IMR-90 (cell line): ENCODE measurements around the gene RIOX2. TPM values are rescaled to one million over a fixed set of nuclear protein-coding genes. Genes with fewer than 3 reads are reported as not detected.

Experiments used
- ATAC-seq: fragments of 200-7000 bp; cut with Tn5 transposase; 2 replicates; pipeline ENCODE4 v1.9.1; 2020; ENCODE audit warnings: low read depth, mild to moderate bottlenecking, moderate library complexity
- BruUV-seq: library from RNA; stranded (reverse); fragments of 400-500 nt; replicated peaks from 2 replicates; lab custom pipeline; 2021; lab: Mats Ljungman, UMichigan
- CTCF ChIA-PET: fragments of 300-600 bp; formaldehyde crosslinking; extraction: SDS; loops from one replicate; lab custom pipeline; 2021; ENCODE audit warnings: antibody characterized with exemption; lab: Yijun Ruan, JAX
- POLR2A ChIA-PET: fragments of 300-600 bp; sonication (Branson Sonifier 250); formaldehyde crosslinking; loops from one replicate; lab custom pipeline; 2022; ENCODE audit warnings: antibody characterized with exemption; ENCODE audit not compliant: unreplicated experiment; lab: Charles Lee
- DNase-seq: peaks from one replicate; pipeline ENCODE4 v3.0.0; 2013
- H2AFZ ChIP-seq: replicated peaks from 2 replicates; pipeline ENCODE3; 2013; ENCODE audit warnings: low read length, mild to moderate bottlenecking; ENCODE audit not compliant: poor library complexity
- H2AK5ac ChIP-seq: 2 replicates; pipeline ENCODE4 v1.6.1; 2013; ENCODE audit warnings: low read depth, low read length, inconsistent platforms
- H2AK9ac ChIP-seq: replicated peaks from 2 replicates; pipeline ENCODE3; 2013; ENCODE audit warnings: mild to moderate bottlenecking, low read depth, low read length, moderate library complexity; ENCODE audit not compliant: poor library complexity
- H2BK120ac ChIP-seq: 2 replicates; pipeline ENCODE4 v1.6.1; 2013; ENCODE audit warnings: low read depth, low read length, inconsistent platforms
- H2BK15ac ChIP-seq: 3 replicates; pipeline ENCODE4 v1.6.1; 2013; ENCODE audit warnings: low read depth, low read length, inconsistent platforms
- H2BK20ac ChIP-seq: 2 replicates; pipeline ENCODE4 v1.6.1; 2013; ENCODE audit warnings: low read depth, mild to moderate bottlenecking, inconsistent platforms, low read length, moderate library complexity
- H2BK5ac ChIP-seq: 2 replicates; pipeline ENCODE4 v1.6.1; 2013; ENCODE audit warnings: mild to moderate bottlenecking, low read depth, low read length, inconsistent platforms; ENCODE audit not compliant: poor library complexity, severe bottlenecking
- H3K14ac ChIP-seq: replicated peaks from 2 replicates; pipeline ENCODE4 v1.6.1; 2013; ENCODE audit warnings: low read depth, low read length, inconsistent platforms
- H3K18ac ChIP-seq: 2 replicates; pipeline ENCODE4 v1.6.1; 2013; ENCODE audit warnings: low read depth, low read length, control low read depth
- H3K23ac ChIP-seq: 2 replicates; pipeline ENCODE4 v1.6.1; 2013; ENCODE audit warnings: low read depth, low read length, inconsistent platforms
- H3K27ac ChIP-seq: 2 replicates; pipeline ENCODE4 v1.5.1; 2013; ENCODE audit warnings: mild to moderate bottlenecking, control low read depth, low read length; ENCODE audit not compliant: insufficient read depth
- H3K27me3 ChIP-seq: 2 replicates; pipeline ENCODE4 v1.6.1; 2013; ENCODE audit warnings: low read length; ENCODE audit not compliant: control insufficient read depth, insufficient read depth
- H3K36me3 ChIP-seq: 2 replicates; pipeline ENCODE4 v1.6.1; 2013; ENCODE audit warnings: low read length, mixed read lengths; ENCODE audit not compliant: control insufficient read depth, insufficient read depth
- H3K4ac ChIP-seq: 2 replicates; pipeline ENCODE4 v1.6.1; 2013; ENCODE audit warnings: low read depth, low read length, inconsistent platforms
- H3K4me1 ChIP-seq: 2 replicates; pipeline ENCODE4 v1.6.1; 2013; ENCODE audit warnings: low read length, mixed read lengths; ENCODE audit not compliant: control insufficient read depth, insufficient read depth
- H3K4me2 ChIP-seq: 2 replicates; pipeline ENCODE4 v1.6.1; 2013; ENCODE audit warnings: low read depth, mild to moderate bottlenecking, control low read depth, low read length, moderate library complexity
- H3K4me3 ChIP-seq: 2 replicates; pipeline ENCODE4 v1.5.1; 2013; ENCODE audit warnings: low read depth, mild to moderate bottlenecking, control low read depth, low read length, moderate library complexity; ENCODE audit not compliant: insufficient read depth
- H3K56ac ChIP-seq: 2 replicates; pipeline ENCODE4 v1.6.1; 2013; ENCODE audit warnings: low read length, inconsistent platforms; ENCODE audit not compliant: insufficient read depth; ENCODE audit errors: extremely low read depth
- H3K79me1 ChIP-seq, 2 experiments: 2 replicates each; pipeline ENCODE4 v1.6.1; 2013; ENCODE audit warnings: low read length in 2 of 2, inconsistent platforms in 1 of 2, low read depth in 1 of 2
- H3K9ac ChIP-seq: 2 replicates; pipeline ENCODE4 v1.6.1; 2013; ENCODE audit warnings: low read depth, low read length, control low read depth
- H3K9me1 ChIP-seq: 2 replicates; pipeline ENCODE4 v1.6.1; 2013; ENCODE audit warnings: low read length, inconsistent platforms; ENCODE audit not compliant: insufficient read depth
- H3K9me3 ChIP-seq: 2 replicates; pipeline ENCODE4 v1.6.1; 2013; ENCODE audit warnings: low read length; ENCODE audit not compliant: control insufficient read depth, insufficient read depth
- H4K20me1 ChIP-seq: 2 replicates; pipeline ENCODE4 v1.6.1; 2013; ENCODE audit warnings: low read length, inconsistent platforms; ENCODE audit not compliant: insufficient read depth
- H4K5ac ChIP-seq: 2 replicates; pipeline ENCODE4 v1.6.1; 2013; ENCODE audit warnings: mild to moderate bottlenecking, low read depth, low read length, control low read depth
- H4K8ac ChIP-seq, 2 experiments: 2 replicates each; pipeline ENCODE4 v1.6.1; 2013; ENCODE audit warnings: low read depth in 2 of 2, low read length in 2 of 2, control low read depth in 1 of 2, inconsistent platforms in 1 of 2
- H4K91ac ChIP-seq: 2 replicates; pipeline ENCODE4 v1.6.1; 2013; ENCODE audit warnings: low read depth, low read length, inconsistent platforms; ENCODE audit not compliant: insufficient read depth
- BHLHE40 ChIP-seq: fragments of 150-350 bp; IDR thresholded peaks from 2 replicates; pipeline ENCODE4 v1.6.1; 2016; ENCODE audit warnings: mild to moderate bottlenecking, low read depth, low read length
- CHD1 ChIP-seq: IDR thresholded peaks from 2 replicates; pipeline ENCODE4 v1.6.1; 2012; ENCODE audit warnings: low read depth, low read length, improper control_type of control experiment
- CTCF ChIP-seq: conservative IDR thresholded peaks from 2 replicates; pipeline ENCODE4 v1.5.1; 2012; ENCODE audit warnings: mild to moderate bottlenecking, low read depth, low read length, improper control_type of control experiment
- FOS ChIP-seq: fragments of 150-350 bp; IDR thresholded peaks from 2 replicates; pipeline ENCODE4 v1.6.1; 2016; ENCODE audit warnings: low read depth, low read length
- POLR2A ChIP-seq: IDR thresholded peaks from 2 replicates; pipeline ENCODE4 v1.6.1; 2012; ENCODE audit warnings: mild to moderate bottlenecking, low read depth, low read length
- RCOR1 ChIP-seq: IDR thresholded peaks from 2 replicates; pipeline ENCODE4 v1.6.1; 2012; ENCODE audit warnings: mild to moderate bottlenecking, low read length, improper control_type of control experiment; ENCODE audit not compliant: insufficient replicate concordance
- SMC3 ChIP-seq: fragments of 150-350 bp; IDR thresholded peaks from 2 replicates; pipeline ENCODE4 v1.6.1; 2016; ENCODE audit warnings: low read depth, mild to moderate bottlenecking, antibody characterized with exemption, low read length, moderate library complexity
- WGBS, 2 experiments: methylation state at CpG; one replicate each; pipeline versions ENCODE4 v1.1.5 to v1.1.7; 2013; ENCODE audit warnings: missing lambda C conversion rate in 2 of 2; ENCODE audit not compliant: insufficient read length in 1 of 2; ENCODE audit errors: extremely low coverage in 2 of 2; 5-methylcytosine and 5-hydroxymethylcytosine counted together
- dilution Hi-C: fragments of 300-500 bp; cut with HindIII; formaldehyde crosslinking; loops from one replicate; pipeline ENCODE4 v1.14.3; 2018; ENCODE audit warnings: low sequenced_read_pairs; ENCODE audit not compliant: unreplicated experiment
- in situ Hi-C: fragments of 300-500 bp; cut with MboI; formaldehyde crosslinking; loops from 3 replicates; pipeline ENCODE4 v1.14.3; 2019; ENCODE audit warnings: low sequenced_read_pairs, inconsistent platforms, mixed read lengths
- intact Hi-C: fragments of 100-400 bp; cut with micrococcal nuclease; formaldehyde crosslinking; loops from 2 replicates; pipeline ENCODE4 v1.10.0; 2022
- polyA plus RNA-seq, 3 experiments: library from polyadenylated mRNA; depleted of rRNA; stranded (reverse); fragments of >200 nt; gene quantifications; 2 replicates each; pipeline ENCODE4 v1.2.3, GENCODE V29; 2012; ENCODE audit warnings: low replicate concordance in 1 of 3
- total RNA-seq: library from RNA; depleted of rRNA; stranded (reverse); fragments of >200 nt; gene quantifications from 2 replicates; pipeline ENCODE4 v1.2.3, GENCODE V29; 2012
- TF ChIP-seq, protein P1 (sequence below): fragments of 150-350 bp; IDR thresholded peaks from 2 replicates; pipeline ENCODE4 v1.6.1; 2017; ENCODE audit warnings: mild to moderate bottlenecking, antibody characterized with exemption, low read length, low read depth
- TF ChIP-seq, protein P2 (sequence below): fragments of 150-350 bp; IDR thresholded peaks from 2 replicates; pipeline ENCODE4 v1.6.1; 2016; ENCODE audit warnings: low read depth, mild to moderate bottlenecking, low read length, moderate library complexity, borderline replicate concordance

The RIOX2 gene
- total and polyA plus RNA-seq, 2 of the 4 experiments (the other 2 are of a cell fraction), result 17.2 to 26.7 TPM

GRCh38 chr3:97987306-97987705 is 15.1 kb upstream of the RIOX2 start:
- no peak overlapping the region for H2AFZ ChIP-seq
- H3K36me3 ChIP-seq, result no peaks in the 10 kb centered on the region
- H3K14ac ChIP-seq, result no peak overlapping the region
- TF ChIP-seq POLR2A, result no peak
- no peak for TF ChIP-seq CHD1
- TF ChIP-seq FOS, result no peak
- TF ChIP-seq CTCF, result no peak
- TF ChIP-seq, protein P1, sequence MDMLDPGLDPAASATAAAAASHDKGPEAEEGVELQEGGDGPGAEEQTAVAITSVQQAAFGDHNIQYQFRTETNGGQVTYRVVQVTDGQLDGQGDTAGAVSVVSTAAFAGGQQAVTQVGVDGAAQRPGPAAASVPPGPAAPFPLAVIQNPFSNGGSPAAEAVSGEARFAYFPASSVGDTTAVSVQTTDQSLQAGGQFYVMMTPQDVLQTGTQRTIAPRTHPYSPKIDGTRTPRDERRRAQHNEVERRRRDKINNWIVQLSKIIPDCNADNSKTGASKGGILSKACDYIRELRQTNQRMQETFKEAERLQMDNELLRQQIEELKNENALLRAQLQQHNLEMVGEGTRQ, result no peak
- TF ChIP-seq SMC3, result no peak
- no peak for TF ChIP-seq BHLHE40
- TF ChIP-seq RCOR1, result no peak
- TF ChIP-seq, protein P2, sequence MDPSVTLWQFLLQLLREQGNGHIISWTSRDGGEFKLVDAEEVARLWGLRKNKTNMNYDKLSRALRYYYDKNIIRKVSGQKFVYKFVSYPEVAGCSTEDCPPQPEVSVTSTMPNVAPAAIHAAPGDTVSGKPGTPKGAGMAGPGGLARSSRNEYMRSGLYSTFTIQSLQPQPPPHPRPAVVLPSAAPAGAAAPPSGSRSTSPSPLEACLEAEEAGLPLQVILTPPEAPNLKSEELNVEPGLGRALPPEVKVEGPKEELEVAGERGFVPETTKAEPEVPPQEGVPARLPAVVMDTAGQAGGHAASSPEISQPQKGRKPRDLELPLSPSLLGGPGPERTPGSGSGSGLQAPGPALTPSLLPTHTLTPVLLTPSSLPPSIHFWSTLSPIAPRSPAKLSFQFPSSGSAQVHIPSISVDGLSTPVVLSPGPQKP, result no peak
- H3K4ac ChIP-seq, result no peak overlapping the region
- intact Hi-C loops, result no loop called here
- in situ Hi-C loops, result no loop called here
- H3K23ac ChIP-seq, result no peak overlapping the region
- ChIA-PET POLR2A (no interaction called here), CTCF (interaction anchor here (1.7 kb wide), 1 partner anchor 36 kb away, joined by 5 read pairs; no protein-coding TSS in a partner anchor)
- no peak overlapping the region for H3K56ac ChIP-seq
- no peaks in the 10 kb centered on the region for H3K27me3 ChIP-seq
- H2BK15ac ChIP-seq, result no peak overlapping the region
- H3K18ac ChIP-seq, result no peak overlapping the region
- no peaks in the 10 kb centered on the region; the same call in 1 of the 2 replicates for H3K4me1 ChIP-seq
- H3K4me3 ChIP-seq, result no peak overlapping the region
- DNase-seq, result no peak
- BruUV-seq, result no TSS peak
- whole genome bisulfite sequencing, 2 experiments, result no CpG with 5 or more reads among the region's 2 CpGs
- no peak overlapping the region for H2BK20ac ChIP-seq
- no peak overlapping the region for H2AK9ac ChIP-seq
- H3K9me3 ChIP-seq, result no peaks in the 10 kb centered on the region
- no peak for ATAC-seq
- H3K27ac ChIP-seq, result no peak overlapping the region
- no peak overlapping the region for H2BK120ac ChIP-seq
- H4K20me1 ChIP-seq, result no peaks in the 10 kb centered on the region
- H4K5ac ChIP-seq, result no peak overlapping the region
- H3K79me1 ChIP-seq, result no peaks in the 10 kb centered on the region
- no peaks in the 10 kb centered on the region for H3K9me1 ChIP-seq
- no peak overlapping the region for H4K8ac ChIP-seq
- H3K4me2 ChIP-seq, result no peak overlapping the region
- no peak overlapping the region for H3K9ac ChIP-seq
- dilution Hi-C loops, result no loop called here
- no peak overlapping the region for H4K91ac ChIP-seq
- H2BK5ac ChIP-seq, result no peak overlapping the region
- no peak overlapping the region for H2AK5ac ChIP-seq
